Vagina (tissue), 2 donors: ENCODE measurements around the gene MARK2. TPM values are rescaled to one million over a fixed set of nuclear protein-coding genes. Genes with fewer than 3 reads are reported as not detected.
A peak's percentile ranks its signal among the peaks of the same experiment; 100 is the strongest.

Source experiments
- DNase-seq, 2 donors: peaks; one replicate each; pipeline ENCODE4 v3.0.0-alpha.2; 2017; ENCODE audit errors: extremely low spot score in 2 of 2
- H3K27ac ChIP-seq: fragments of 200-600 bp; sonication (generic); one replicate; pipeline ENCODE4 v1.5.1; 2019
- H3K27me3 ChIP-seq: fragments of 200-600 bp; sonication (generic); one replicate; pipeline ENCODE4 v1.5.1; 2019
- H3K36me3 ChIP-seq, 2 donors: fragments of 200-600 bp; sonication (generic); one replicate each; pipeline ENCODE4 v1.5.1; 2017 to 2019
- H3K4me1 ChIP-seq: fragments of 200-600 bp; sonication (generic); one replicate; pipeline ENCODE4 v1.5.1; 2019
- H3K4me3 ChIP-seq, 2 donors: fragments of 200-600 bp; sonication (generic); 1 replicate in 1 of 2; 2 replicates in 1 of 2; pipeline ENCODE4 v1.5.1; 2016 to 2019
- H3K9me3 ChIP-seq: fragments of 200-600 bp; sonication (generic); one replicate; pipeline ENCODE4 v1.5.1; 2019
- CTCF ChIP-seq, 3 experiments: fragments of 450-650 bp in 2 of 3; fragments of 200-600 bp in 1 of 3; sonication (generic) in 1 of 3; IDR thresholded peaks; one replicate each; pipeline ENCODE4 v1.5.1; 2017 to 2019; ENCODE audit warnings: antibody characterized with exemption in 3 of 3, mild to moderate bottlenecking in 2 of 3, moderate library complexity in 2 of 3
- POLR2A ChIP-seq, 2 donors: fragments of 450-650 bp; IDR thresholded peaks; one replicate each; pipeline ENCODE4 v1.6.1; 2017; ENCODE audit warnings: antibody characterized with exemption in 2 of 2, mild to moderate bottlenecking in 2 of 2, moderate library complexity in 2 of 2
- POLR2AphosphoS5 ChIP-seq, 2 donors: sonication (generic); formaldehyde crosslinking; IDR thresholded peaks; one replicate each; pipeline ENCODE4 v1.9.0; 2017; ENCODE audit warnings: antibody characterized with exemption in 2 of 2, mild to moderate bottlenecking in 2 of 2, low read depth in 1 of 2; ENCODE audit not compliant: insufficient read depth in 1 of 2
- intact Hi-C: fragments of 100-400 bp; cut with DNase I; formaldehyde crosslinking; loops from one replicate; pipeline ENCODE4 v1.15.1; 2023
- total RNA-seq: library from RNA; depleted of rRNA; stranded (reverse); fragments of >200 nt; gene quantifications from one replicate; pipeline ENCODE4 v1.2.3, GENCODE V29; 2016

MARK2 gene
- total RNA-seq, 1 donor from 2014 or later = 35.6 TPM

- no peak for DNase-seq
- TF ChIP-seq POLR2AphosphoS5 (IDR thresholded peaks at IDR 0.05; ENCODE audit: insufficient read depth in 1 of 2, low read depth in 1 of 2) (no peak), CTCF (IDR thresholded peaks at IDR 0.05) (peak in 1 of 3 experiments; percentile 26), POLR2A (IDR thresholded peaks at IDR 0.05) (no peak)
- no peaks in the 10 kb centered on the region for H3K9me3 ChIP-seq
- H3K27ac ChIP-seq = peak overlapping the region; percentile 81
- H3K27me3 ChIP-seq = no peaks in the 10 kb centered on the region
- no peak overlapping the region for H3K4me3 ChIP-seq
- no peaks in the 10 kb centered on the region for H3K36me3 ChIP-seq
- intact Hi-C loops = no loop called here
- H3K4me1 ChIP-seq = peaks cover 47% of the 10 kb centered on the region
These were observed 82.1 kb downstream of the MARK2 start for GRCh38 chr11:63920939-63921417.

GRCh38 chr11:63922673-63923192 lies 83.8 kb downstream of the MARK2 start:
- intact Hi-C loops = no loop called here
- Histone ChIP-seq H3K36me3 (no peaks in the 10 kb centered on the region), H3K27ac (no peak overlapping the region), H3K4me3 (no peak overlapping the region), H3K27me3 (no peaks in the 10 kb centered on the region), H3K4me1 (peaks cover 31% of the 10 kb centered on the region), H3K9me3 (no peaks in the 10 kb centered on the region)
- DNase-seq = no peak
- no peak for TF ChIP-seq POLR2A (IDR thresholded peaks at IDR 0.05)
- TF ChIP-seq CTCF (IDR thresholded peaks at IDR 0.05) = no peak
- TF ChIP-seq POLR2AphosphoS5 (IDR thresholded peaks at IDR 0.05; ENCODE audit: insufficient read depth in 1 of 2, low read depth in 1 of 2) = no peak

- H3K27ac ChIP-seq = no peak overlapping the region
- no peak for DNase-seq
- peaks cover 26% of the 10 kb centered on the region for H3K4me1 ChIP-seq
- TF ChIP-seq POLR2A (IDR thresholded peaks at IDR 0.05) (no peak), CTCF (IDR thresholded peaks at IDR 0.05) (no peak), POLR2AphosphoS5 (IDR thresholded peaks at IDR 0.05; ENCODE audit: insufficient read depth in 1 of 2, low read depth in 1 of 2) (no peak)
- H3K9me3 ChIP-seq = no peaks in the 10 kb centered on the region
- intact Hi-C loops = no loop called here
- H3K36me3 ChIP-seq = no peaks in the 10 kb centered on the region
- no peak overlapping the region for H3K4me3 ChIP-seq
- H3K27me3 ChIP-seq = no peaks in the 10 kb centered on the region
These were observed 84.4 kb downstream of the MARK2 start for GRCh38 chr11:63923319-63923718.

- H3K4me3 ChIP-seq = no peak overlapping the region
- intact Hi-C loops = no loop called here
- H3K4me1 ChIP-seq = no peaks in the 10 kb centered on the region
- TF ChIP-seq POLR2A (IDR thresholded peaks at IDR 0.05) (no peak), POLR2AphosphoS5 (IDR thresholded peaks at IDR 0.05; ENCODE audit: insufficient read depth in 1 of 2, low read depth in 1 of 2) (no peak), CTCF (IDR thresholded peaks at IDR 0.05) (no peak)
- DNase-seq = no peak
- H3K9me3 ChIP-seq = no peaks in the 10 kb centered on the region
- no peak overlapping the region for H3K27ac ChIP-seq
- no peaks in the 10 kb centered on the region for H3K36me3 ChIP-seq
- H3K27me3 ChIP-seq = no peaks in the 10 kb centered on the region
These were observed 90.7 kb downstream of the MARK2 start for GRCh38 chr11:63929616-63930015.

GRCh38 chr11:63931045-63931444 lies 92.1 kb downstream of the MARK2 start:
- TF ChIP-seq POLR2A (IDR thresholded peaks at IDR 0.05) (no peak), CTCF (IDR thresholded peaks at IDR 0.05) (no peak), POLR2AphosphoS5 (IDR thresholded peaks at IDR 0.05; ENCODE audit: insufficient read depth in 1 of 2, low read depth in 1 of 2) (no peak)
- Histone ChIP-seq H3K36me3 (no peaks in the 10 kb centered on the region), H3K4me3 (no peak overlapping the region), H3K27ac (no peak overlapping the region), H3K27me3 (no peaks in the 10 kb centered on the region), H3K9me3 (no peaks in the 10 kb centered on the region), H3K4me1 (no peaks in the 10 kb centered on the region)
- no peak for DNase-seq
- intact Hi-C loops = no loop called here
